Loucy (cell line): Measurements from ENCODE around the gene ADISSP.

Source experiments
- CTCF ChIP-seq: fragments of 200-600 bp; sonication (generic); conservative IDR thresholded peaks from 2 replicates; pipeline ENCODE4 v1.5.1; 2014; ENCODE audit warnings: mild to moderate bottlenecking, antibody characterized with exemption, low read length
- EZH2phosphoT487 ChIP-seq: fragments of 200-600 bp; IDR thresholded peaks from 2 replicates; pipeline ENCODE4 v1.6.1; 2018; ENCODE audit warnings: antibody characterized with exemption, mild to moderate bottlenecking, moderate library complexity, borderline replicate concordance

GRCh38 chr20:3775457-3776108 is 8.0 kb upstream of the ADISSP start:
- TF ChIP-seq CTCF (no peak), EZH2phosphoT487 (no peak)
